NCI-H128 (cell line): ENCODE measurements around the gene SAP30BP.

Experiments used
- DNase-seq: peaks from one replicate; lab custom pipeline; 2025; ENCODE audit not compliant: unreplicated experiment; lab: John Stamatoyannopoulos, UW

SAP30BP gene

DNA sequence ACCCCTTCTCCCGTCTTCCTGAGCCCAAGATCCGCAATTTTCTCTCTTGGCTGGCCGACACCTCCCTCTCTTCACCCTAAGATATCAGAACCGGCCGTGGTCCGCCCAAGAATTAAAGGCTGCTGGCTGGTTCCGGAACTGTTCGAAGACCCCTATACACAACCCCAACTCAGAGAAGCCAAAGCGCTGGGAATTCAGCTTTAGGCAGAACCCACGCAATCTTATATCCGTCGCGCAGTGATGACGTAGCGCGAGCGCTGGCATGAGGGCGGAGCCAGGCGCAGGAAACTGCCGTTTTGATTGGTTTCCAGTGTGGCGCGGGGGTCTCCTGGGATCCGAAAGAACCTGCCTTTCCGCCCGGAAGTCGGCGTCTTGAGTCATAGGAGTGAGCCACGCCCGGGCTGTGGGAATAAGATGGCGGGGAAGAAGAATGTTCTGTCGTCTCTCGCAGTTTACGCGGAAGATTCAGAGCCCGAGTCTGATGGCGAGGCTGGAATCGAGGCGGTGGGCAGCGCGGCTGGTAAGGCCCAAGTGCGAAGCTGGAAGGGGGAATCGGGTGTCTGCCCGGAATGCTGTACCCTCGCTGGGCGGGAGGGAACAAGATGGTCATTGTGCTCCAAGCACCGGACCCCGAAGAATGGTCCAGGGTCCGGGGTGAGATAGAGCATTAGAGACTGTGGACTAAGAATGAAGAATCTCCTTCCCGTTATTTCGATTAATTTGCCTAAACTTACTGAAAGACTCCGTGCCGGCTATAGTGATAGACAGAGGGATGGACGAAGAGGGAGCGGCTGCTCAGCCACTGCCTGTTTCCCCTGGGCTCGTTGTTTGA lies at the start of gene SAP30BP, which contains the start of gene RECQL5:
Gene SAP30BP, plus strand, starts transcription at position 380 of the 832 bp plus-strand sequence. Its CDS starts 35 bp downstream, at position 415.
Gene RECQL5, minus strand, starts transcription at position 196 of the 832 bp plus-strand sequence. CDS start 597 bp downstream, outside the sequence.
- DNase-seq, result peak; percentile 92

GRCh38 chr17:75617675-75618074 lies 49.5 kb upstream of the SAP30BP start:
- no peak for DNase-seq

DNA sequence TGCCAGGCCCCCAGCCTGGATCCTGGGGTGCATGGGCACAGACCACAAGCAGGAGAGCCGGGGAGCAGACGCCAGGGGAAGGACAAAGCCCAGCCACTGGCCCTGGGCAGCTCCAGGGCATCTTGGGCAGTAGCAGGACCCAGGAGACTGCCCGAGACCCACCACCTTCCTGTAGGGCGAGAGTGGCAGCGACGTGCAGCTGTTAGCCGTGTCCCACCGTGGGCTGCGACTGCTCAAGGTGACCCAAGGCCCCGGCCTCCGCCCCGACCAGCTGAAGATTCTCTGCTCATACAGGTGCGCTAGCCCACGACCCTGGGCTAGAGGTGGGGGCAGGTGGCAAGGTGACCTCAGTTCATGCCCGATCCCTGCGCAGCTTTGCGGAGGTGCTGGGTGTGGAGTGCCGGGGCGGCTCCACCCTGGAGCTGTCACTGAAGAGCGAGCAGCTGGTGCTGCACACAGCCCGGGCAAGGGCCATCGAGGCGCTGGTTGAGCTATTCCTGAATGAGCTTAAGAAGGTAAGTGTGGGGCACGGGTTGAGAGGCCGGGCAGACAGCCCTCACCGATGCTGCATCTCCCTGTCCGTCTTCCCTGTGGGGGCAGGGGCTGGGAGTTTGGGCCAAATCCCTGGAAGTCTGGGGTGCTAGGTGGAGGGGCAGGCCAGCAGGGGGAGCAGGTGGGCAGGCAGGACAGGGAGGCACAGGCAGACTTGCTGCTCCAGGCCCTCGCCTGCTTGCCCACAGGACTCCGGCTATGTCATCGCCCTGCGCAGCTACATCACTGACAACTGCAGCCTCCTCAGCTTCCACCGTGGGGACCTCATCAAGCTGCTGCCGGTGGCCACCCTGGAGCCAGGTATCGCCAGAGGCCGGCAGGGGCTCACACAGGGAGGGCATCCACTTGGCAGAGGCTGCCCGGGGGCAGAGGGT lies 47.4 kb upstream of the SAP30BP start:
- DNase-seq, result no peak

- DNase-seq, result no peak
Measured at GRCh38 chr17:75621489-75621888, 45.6 kb upstream of the SAP30BP start.

GRCh38 chr17:75622076-75622475 lies 45.1 kb upstream of the SAP30BP start:
- DNase-seq, result no peak

GRCh38 chr17:75622771-75623273 lies 44.3 kb upstream of the SAP30BP start:
- no peak for DNase-seq

DNA sequence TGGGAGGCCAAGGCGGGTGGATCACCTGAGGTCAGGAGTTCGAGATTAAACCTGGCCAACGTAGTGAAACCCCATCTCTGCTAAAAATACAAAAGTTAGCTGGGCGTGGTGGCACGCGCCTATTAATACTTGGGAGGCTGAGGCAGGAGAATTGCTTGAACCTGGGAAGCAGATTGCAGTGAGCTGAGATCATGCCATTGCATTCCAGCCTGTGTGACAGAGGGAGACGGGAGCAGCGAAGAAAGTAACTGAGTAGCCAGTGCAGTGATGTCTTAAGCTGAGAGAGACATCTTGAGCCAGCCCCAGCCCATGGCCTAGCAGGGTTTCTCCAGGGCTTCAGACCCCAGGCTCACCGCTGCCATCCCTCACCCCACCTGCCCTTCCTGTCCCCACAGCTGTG lies 43.8 kb upstream of the SAP30BP start:
- no peak for DNase-seq

DNA sequence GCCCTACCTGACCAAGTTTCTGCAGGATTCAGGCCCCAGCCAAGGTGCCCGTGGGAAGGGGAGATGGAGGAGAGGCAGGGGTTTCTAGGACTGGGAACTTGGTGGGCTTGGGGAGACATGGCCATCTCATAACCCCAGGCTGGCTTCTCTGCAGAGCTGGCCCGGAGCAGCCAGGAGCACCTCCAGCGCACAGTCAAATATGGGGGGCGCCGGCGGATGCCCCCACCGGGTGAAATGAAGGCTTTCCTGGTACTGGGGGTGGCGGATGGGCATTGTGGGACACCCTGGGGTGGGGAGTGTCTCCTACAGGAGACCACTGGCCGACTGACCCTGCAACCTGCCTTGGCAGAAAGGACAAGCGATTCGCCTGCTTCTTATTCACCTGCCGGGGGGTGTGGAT lies 43.1 kb upstream of the SAP30BP start:
- no peak for DNase-seq

DNA sequence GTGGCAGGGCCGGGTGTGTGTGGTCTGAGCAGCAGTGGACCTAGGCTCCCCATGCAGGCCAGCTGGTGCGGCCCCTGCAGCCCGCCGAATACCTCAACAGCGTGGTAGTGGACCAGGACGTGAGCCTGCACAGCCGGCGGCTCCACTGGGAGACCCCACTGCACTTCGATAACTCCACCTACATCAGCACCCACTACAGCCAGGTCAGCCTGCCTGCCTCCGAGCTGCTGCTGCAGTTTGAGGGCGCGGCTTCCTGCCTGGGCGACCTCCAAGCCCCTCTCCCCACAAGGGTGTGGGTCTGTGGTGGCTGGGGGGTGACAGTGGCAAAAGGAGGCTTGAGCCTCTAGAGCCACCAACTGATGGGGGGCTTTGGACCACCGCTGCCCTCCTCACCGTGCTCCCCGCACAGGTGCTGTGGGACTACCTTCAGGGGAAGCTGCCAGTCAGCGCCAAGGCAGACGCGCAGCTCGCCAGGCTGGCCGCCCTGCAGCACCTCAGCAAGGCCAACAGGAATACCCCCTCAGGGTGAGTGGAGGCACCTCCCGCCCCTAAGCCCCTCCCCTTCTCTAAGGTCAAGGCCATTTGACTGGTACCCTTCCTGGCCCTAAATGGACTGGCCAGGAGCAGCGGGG lies 42.3 kb upstream of the SAP30BP start:
- no peak for DNase-seq

DNA sequence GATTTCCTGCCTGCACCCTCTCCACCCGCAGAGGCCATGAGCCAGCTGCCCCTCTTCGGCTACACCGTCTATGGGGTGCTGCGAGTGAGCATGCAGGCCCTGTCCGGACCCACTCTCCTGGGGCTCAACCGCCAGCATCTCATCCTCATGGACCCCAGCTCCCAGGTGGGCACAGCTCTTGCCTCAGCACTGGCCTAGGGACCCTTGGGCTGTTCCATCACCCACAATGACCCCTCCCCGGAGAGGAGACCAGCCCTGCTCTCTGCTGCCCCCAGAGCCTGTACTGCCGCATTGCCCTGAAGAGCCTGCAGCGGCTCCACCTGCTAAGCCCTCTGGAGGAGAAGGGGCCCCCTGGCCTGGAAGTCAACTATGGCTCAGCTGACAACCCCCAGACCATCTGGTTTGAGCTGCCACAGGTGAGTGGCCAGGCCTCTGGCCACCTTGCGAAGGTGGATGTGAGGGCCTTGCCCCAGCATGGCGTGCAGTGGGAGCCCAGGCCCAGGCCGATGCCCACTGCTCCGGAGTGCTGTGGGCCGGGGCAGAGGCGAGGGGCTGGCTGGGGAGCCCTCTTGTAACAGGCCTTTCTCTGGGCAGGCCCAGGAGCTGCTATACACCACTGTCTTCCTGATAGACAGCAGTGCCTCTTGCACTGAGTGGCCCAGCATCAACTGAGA lies 41.2 kb upstream of the SAP30BP start:
- DNase-seq, result no peak

DNA sequence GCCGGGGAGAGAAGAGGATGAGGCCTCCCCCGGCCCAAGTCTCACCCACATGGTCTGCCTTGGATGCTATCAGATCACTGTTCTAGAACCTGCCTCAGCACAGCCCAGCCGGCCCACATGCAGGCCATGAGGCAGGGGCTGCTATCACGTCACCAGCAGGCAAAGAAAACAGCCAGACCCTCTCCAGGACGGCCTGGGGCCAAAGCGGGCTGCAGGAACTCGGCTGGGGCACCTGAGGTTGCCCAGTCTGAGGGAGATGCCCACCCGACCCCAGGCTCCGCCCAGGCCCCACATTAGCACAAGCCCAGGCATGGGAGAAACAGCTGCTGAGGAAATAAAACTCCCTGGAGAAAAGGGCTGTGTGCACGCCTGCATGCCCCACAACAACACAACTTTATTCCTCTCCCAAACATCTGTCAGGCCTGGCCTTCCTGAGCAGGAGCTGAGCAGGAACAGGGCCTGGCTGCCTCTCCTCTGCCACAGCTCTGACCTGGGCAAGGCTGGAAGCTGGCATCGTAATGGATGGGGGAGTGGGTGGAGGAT lies 40.6 kb upstream of the SAP30BP start:
- DNase-seq, result no peak

DNA sequence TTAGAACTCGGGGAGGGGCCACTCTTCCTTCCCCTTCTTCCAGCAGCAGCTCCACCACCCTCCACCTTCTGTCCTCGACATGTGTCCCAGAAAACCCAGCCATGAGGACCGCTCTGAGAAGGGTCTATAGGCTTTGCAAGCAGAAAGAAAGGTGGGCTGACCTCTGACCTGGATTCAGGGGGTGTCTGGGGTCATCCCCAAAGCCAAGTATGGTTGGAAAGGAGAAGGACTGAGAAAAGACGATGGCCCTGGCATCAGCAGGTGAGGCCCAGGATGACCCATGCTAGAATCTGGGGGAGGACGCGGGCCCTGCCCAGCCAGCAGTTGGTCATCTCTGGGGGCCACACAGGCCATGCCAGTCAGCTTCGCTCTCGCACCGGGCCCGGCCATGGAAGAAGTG lies 40.0 kb upstream of the SAP30BP start:
- no peak for DNase-seq

GRCh38 chr17:75628425-75628824 lies 38.7 kb upstream of the SAP30BP start:
- no peak for DNase-seq

- no peak for DNase-seq
Measured at GRCh38 chr17:75629157-75629556, 38.0 kb upstream of the SAP30BP start.

- DNase-seq, result no peak
Measured at GRCh38 chr17:75630071-75630917, 36.8 kb upstream of the SAP30BP start.

DNA sequence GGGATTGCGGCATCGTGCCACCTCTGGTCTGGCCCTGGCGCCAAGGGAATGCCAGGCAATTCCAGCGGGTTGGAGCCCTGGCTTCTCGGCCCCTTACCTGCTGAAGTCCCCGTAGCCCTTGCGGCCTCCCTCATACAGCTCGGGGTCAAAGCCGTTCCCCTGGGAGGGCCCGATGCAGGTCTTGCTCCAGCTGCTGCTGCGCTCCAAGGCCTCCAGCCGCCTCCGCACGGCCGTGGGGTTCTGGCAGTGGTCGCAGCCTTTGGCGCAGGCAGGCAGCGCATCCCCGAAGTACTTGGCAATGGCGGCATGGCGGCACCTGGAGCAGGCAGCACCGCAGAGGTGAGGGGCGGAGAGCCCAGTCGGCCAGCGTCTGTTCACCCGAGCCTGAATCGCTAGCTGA lies 35.8 kb upstream of the SAP30BP start:
- no peak for DNase-seq

- DNase-seq, result no peak
Measured at GRCh38 chr17:75632428-75632827, 34.7 kb upstream of the SAP30BP start.

- no peak for DNase-seq
Measured at GRCh38 chr17:75632863-75633485, 34.2 kb upstream of the SAP30BP start, which contains the start of gene SMIM5. Gene SMIM5, plus strand, starts transcription at chr17:75633434. Its CDS starts 6,768 bp downstream, at chr17:75640202.
